Epithelial cell of proximal tubule (primary cell): ENCODE data around the gene ATP2B3. TPM values are rescaled to one million over a fixed set of nuclear protein-coding genes. Genes with fewer than 3 reads are reported as not detected.

Experiments used
- DNase-seq: peaks from one replicate; pipeline ENCODE4 v3.0.0-alpha.2; 2011; ENCODE audit warnings: low read depth
- H3K4me3 ChIP-seq: 2 replicates; pipeline ENCODE4 v1.5.1; 2011; ENCODE audit warnings: low read depth, mild to moderate bottlenecking, low read length
- total RNA-seq: library from RNA; depleted of rRNA; stranded (reverse); fragments of >200 nt; gene quantifications from 2 replicates; pipeline ENCODE4 v1.2.3, GENCODE V29; 2015
- TF ChIP-seq, protein P1 (sequence below): conservative IDR thresholded peaks from 2 replicates; pipeline ENCODE4 v1.5.1; 2012; ENCODE audit warnings: low read depth, mild to moderate bottlenecking, low read length

ATP2B3 gene
- total RNA-seq, 1 donor from 2014 or later, result not detected

DNA sequence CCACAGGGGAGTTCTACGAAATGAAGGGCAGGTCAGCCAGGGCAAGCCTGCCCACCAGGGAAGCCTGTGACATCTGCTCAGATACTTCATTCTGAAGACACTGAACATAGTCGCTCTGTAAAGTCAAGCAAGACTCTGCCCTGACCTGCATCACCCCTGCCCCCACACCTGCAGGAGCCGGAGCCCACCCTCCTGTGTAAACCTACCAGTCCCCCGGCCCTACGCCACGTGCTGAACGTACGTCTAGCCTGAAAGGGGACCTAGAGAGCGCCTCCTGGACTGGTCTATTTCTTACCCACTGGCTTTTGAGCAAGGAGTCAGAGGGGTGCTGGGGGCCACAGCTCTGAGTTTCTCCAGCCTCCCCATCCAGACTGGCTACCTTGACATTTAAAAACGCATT, 69.9 kb downstream of the ATP2B3 start:
- TF ChIP-seq, protein P1, sequence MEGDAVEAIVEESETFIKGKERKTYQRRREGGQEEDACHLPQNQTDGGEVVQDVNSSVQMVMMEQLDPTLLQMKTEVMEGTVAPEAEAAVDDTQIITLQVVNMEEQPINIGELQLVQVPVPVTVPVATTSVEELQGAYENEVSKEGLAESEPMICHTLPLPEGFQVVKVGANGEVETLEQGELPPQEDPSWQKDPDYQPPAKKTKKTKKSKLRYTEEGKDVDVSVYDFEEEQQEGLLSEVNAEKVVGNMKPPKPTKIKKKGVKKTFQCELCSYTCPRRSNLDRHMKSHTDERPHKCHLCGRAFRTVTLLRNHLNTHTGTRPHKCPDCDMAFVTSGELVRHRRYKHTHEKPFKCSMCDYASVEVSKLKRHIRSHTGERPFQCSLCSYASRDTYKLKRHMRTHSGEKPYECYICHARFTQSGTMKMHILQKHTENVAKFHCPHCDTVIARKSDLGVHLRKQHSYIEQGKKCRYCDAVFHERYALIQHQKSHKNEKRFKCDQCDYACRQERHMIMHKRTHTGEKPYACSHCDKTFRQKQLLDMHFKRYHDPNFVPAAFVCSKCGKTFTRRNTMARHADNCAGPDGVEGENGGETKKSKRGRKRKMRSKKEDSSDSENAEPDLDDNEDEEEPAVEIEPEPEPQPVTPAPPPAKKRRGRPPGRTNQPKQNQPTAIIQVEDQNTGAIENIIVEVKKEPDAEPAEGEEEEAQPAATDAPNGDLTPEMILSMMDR, result no peak
- H3K4me3 ChIP-seq, result no peak overlapping the region
- DNase-seq, result no peak

DNA sequence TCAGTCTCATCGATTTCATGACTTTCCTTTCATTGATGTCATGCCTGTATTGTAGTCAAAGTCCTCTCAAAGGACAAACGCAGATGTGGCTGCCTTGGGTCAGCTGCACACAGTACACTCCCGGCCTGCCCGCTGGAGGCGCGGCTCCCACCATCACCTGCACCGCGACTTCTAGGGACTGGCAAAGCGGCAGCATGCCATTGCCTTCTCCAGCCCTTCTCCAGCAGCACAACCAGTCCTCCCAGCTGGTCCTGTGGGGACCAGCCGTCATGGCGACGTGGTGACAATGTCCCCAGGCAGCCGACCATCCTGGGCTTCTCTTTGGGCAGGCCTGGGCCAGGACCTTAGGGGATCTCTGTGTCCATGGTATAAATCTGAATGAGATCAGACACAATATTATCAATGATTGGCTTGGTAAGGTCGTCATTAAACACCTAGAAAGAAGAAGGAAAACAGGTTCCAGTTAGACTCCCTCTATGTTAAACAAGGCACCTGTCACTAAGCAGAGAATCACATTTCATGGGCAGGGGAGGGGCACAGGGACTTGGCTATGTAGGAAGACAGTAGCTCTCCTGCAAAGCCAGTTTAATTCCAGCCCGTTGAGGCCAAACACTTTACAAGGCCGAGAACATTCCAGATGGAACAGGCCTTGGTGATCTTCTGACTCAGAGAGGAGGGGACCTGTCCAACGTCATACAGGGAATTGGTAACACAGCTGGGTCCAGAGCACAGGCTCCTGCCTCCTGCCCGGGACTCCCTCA, 70.8 kb downstream of the ATP2B3 start:
- H3K4me3 ChIP-seq, result no peak overlapping the region
- DNase-seq, result no peak
- TF ChIP-seq, protein P1, result no peak

DNA sequence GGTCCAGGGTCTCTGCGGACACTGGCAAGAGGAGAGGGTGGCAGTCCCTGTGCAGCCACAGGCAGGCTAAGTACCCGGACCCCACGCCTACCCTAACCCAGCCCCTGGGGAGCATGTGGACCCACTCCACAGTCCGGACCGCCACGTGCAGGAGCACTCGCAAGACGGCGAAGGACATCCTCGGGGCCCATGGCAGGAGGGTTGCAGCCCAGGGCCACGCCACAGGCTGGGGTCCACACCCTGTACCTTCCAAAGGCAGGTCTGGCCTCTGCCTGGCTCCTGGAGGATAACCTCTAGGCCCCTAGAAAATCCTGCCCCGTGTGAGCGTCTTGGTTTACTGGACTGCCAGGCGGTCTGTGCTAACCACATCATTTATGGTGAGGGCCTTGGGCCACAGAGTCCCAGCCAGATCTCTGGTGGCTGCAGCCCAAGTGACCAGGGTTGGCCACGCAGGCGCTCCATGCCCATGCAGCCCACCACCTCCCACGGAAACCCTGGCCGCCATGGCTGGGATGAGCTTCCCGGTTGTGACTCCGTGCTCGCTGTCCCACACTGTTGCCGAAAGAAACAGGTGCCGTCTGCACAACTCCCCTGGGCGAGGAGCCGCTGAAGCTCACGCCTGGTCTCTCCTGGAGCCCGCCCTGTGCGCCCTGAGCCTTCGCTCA, 71.5 kb downstream of the ATP2B3 start:
- TF ChIP-seq, protein P1, result no peak
- no peak overlapping the region for H3K4me3 ChIP-seq
- DNase-seq, result no peak

DNA sequence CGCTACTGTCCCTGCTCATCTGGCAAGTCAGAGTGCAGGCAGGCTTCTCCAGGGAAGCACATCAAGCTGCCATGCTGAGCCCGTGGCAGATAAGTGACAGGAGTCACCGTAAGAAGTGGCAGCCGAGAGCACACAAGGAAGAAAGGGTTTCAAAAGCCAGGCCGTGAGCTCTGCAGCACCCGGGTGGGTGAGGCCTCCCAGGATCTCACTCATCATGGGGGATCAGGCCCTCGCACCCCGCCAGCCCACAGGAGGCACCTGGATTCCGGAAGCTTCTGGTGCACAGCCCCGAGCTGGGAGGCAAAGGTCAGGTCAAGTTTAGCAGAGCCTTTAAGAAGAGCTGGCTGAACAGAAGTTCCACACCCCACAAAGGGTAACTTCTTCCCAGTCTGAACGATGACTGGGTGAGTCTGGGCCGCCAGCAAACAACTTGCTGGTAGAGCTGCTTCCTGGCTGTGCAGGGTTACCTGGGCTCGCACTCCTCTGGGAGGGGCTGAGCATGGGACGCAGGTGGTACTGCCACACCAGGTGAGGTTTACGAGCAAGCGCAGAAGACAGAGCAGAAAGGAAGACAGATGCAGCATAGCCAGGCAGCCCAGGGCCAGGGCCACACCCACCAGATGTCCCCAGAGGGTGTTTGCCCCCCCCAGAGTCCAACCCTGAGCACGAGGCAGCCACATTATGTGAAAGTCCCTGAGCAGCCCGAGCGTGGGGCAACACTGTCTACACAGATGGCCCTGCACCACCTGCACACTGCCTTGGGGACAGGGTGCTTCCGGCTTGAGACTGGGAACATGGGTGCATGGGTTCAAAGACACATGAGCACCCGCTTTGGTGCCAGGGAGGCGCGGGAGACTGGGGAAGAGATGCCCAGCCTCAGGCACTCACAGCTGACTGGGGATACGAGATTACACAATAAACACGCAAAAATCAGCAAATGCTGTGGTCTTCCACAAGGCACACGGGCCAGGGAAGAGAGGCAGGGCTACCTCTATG, 73.8 kb downstream of the ATP2B3 start:
- no peak overlapping the region for H3K4me3 ChIP-seq
- no peak for DNase-seq
- TF ChIP-seq, protein P1, result no peak

DNA sequence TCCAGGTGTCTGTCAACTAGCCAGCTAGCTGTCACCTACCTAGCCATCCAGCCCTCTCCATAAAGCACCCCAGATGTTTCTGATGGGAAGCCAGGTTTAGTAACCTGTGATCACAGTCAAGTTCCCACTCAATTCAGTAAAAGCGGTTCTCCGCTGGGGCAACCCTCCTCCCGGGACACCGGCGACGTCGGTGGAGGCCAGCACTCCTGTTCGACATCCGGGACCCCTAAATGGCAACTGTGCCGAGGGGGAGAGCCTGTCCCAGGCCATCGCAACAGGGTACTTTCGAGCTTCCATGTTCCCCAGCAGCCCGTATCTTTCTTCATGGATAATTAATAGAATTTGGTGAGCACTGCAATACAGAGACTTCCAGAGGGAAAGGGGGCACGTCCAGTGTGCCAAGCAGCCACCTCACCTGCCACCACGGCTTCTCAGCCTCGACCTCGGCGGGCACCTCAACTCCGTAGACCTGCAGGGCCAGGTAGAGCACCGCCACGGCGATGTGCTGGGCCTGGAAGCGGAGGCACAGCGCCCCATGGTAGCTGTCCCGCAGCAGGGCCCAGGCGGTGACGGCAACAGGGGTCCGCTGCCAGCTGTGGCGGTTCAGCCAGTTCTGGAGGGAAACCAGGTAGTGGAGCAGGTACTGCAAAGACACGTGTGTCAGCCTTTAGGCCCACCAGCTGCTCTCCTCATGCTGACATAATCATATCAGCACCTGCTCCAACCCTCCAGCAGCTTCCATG, 74.8 kb downstream of the ATP2B3 start:
- TF ChIP-seq, protein P1, result no peak
- DNase-seq, result no peak
- no peak overlapping the region for H3K4me3 ChIP-seq
